K562 (cell line): ENCODE measurements around the gene LEMD1. TPM values are rescaled to one million over a fixed set of nuclear protein-coding genes. Genes with fewer than 3 reads are reported as not detected.

Experiments used
- ARID2 ChIP-seq: fragments of 450-650 bp; IDR thresholded peaks from 2 replicates; pipeline ENCODE4 v1.6.1; 2017; ENCODE audit warnings: antibody characterized with exemption, mild to moderate bottlenecking
- BRF1 ChIP-seq: IDR thresholded peaks from 3 replicates; pipeline ENCODE4 v1.6.1; 2011; ENCODE audit warnings: borderline replicate concordance, mild to moderate bottlenecking; ENCODE audit not compliant: insufficient read length; ENCODE audit errors: extremely low read depth
- CUX1 ChIP-seq: fragments of 200-800 bp; sonication (Bioruptor generic); IDR thresholded peaks from 2 replicates; pipeline ENCODE4 v1.6.1; 2016; ENCODE audit warnings: missing genetic modification characterization, missing compliant biosample characterization
- GATA2 ChIP-seq: sonication (generic); formaldehyde crosslinking; IDR thresholded peaks from 2 replicates; pipeline ENCODE4 v1.4.0; 2020; ENCODE audit warnings: mild to moderate bottlenecking, missing genetic modification reagents
- HIVEP1 ChIP-seq: fragments of 250-450 bp; sonication (Bioruptor Pico); IDR thresholded peaks from 2 replicates; pipeline ENCODE4 v1.4.0; 2020; ENCODE audit warnings: mild to moderate bottlenecking
- HMGXB4 ChIP-seq: sonication (generic); formaldehyde crosslinking; IDR thresholded peaks from 2 replicates; pipeline ENCODE4 v1.8.1; 2023; ENCODE audit warnings: mild to moderate bottlenecking, missing genetic modification reagents
- HOXB6 ChIP-seq: fragments of 250-450 bp; sonication (Bioruptor Pico); IDR thresholded peaks from 2 replicates; pipeline ENCODE4 v1.5.1; 2022; ENCODE audit warnings: mild to moderate bottlenecking, borderline replicate concordance
- JUND ChIP-seq, 2 experiments: IDR thresholded peaks; 2 replicates in 1 of 2; 3 replicates in 1 of 2; pipeline ENCODE4 v1.6.1; 2011; ENCODE audit warnings: borderline replicate concordance in 2 of 2, low read depth in 2 of 2, low read length in 2 of 2, improper control_type of control experiment in 1 of 2, missing biosample characterization in 1 of 2, missing genetic modification characterization in 1 of 2, missing genetic modification reagents in 1 of 2
- KLF6 ChIP-seq: fragments of 250-450 bp; sonication (Bioruptor Pico); IDR thresholded peaks from 2 replicates; pipeline ENCODE4 v1.4.0; 2020; ENCODE audit warnings: mild to moderate bottlenecking, moderate library complexity, borderline replicate concordance
- PTTG1 ChIP-seq: fragments of 450-650 bp; IDR thresholded peaks from 2 replicates; pipeline ENCODE4 v1.6.1; 2016; ENCODE audit warnings: low read depth, mild to moderate bottlenecking, missing genetic modification characterization, missing compliant biosample characterization
- RBM34 ChIP-seq: fragments of 200-400 bp; formaldehyde crosslinking; IDR thresholded peaks from 2 replicates; pipeline ENCODE4 v1.6.1; 2018; ENCODE audit warnings: low read length, borderline replicate concordance; ENCODE audit not compliant: insufficient read depth
- RFX7 ChIP-seq: fragments of 250-450 bp; sonication (Bioruptor Pico); IDR thresholded peaks from 2 replicates; pipeline ENCODE4 v1.5.1; 2021; ENCODE audit warnings: mild to moderate bottlenecking
- SIN3A ChIP-seq, 2 experiments: fragments of 150-350 bp in 1 of 2; IDR thresholded peaks; 2 replicates each; pipeline ENCODE4 v1.6.1; 2011 to 2016; ENCODE audit warnings: borderline replicate concordance in 2 of 2, low read depth in 2 of 2, low read length in 2 of 2, mild to moderate bottlenecking in 2 of 2, moderate library complexity in 2 of 2; ENCODE audit not compliant: control insufficient read depth in 1 of 2
- SP1 ChIP-seq: sonication (generic); formaldehyde crosslinking; IDR thresholded peaks from 2 replicates; pipeline ENCODE4 v1.8.1; 2022; ENCODE audit warnings: mild to moderate bottlenecking, missing genetic modification reagents
- ZNF644 ChIP-seq: fragments of 200-800 bp; sonication (Bioruptor generic); IDR thresholded peaks from 2 replicates; pipeline ENCODE4 v1.6.1; 2016; ENCODE audit warnings: low read depth, missing genetic modification characterization, missing compliant biosample characterization
- polyA plus RNA-seq, 8 experiments: library from polyadenylated mRNA; depleted of rRNA in 4 of 8; stranded (reverse) in 5 of 8; unstranded in 3 of 8; fragments of >200 nt; fragmentation: Nextera tagmentation in 2 of 8; fragmentation: Illumina TruSeq in 1 of 8; extraction: Ambion mirVana in 2 of 8; extraction: Trizol in 1 of 8; gene quantifications; 2 replicates each; pipeline versions ENCODE4 v1.2.1 to v1.2.3, GENCODE V29; 2011 to 2014; ENCODE audit warnings: inconsistent platforms in 1 of 8, missing spikeins in 1 of 8
- total RNA-seq, 7 experiments: library from RNA; depleted of rRNA in 6 of 7; stranded (reverse); fragments of >200 nt in 6 of 7; fragmentation: Illumina TruSeq in 2 of 7; extraction: Trizol in 2 of 7; gene quantifications; 2 replicates each; pipeline versions ENCODE4 v1.2.1 to v1.2.3, GENCODE V29; 2011 to 2021; ENCODE audit warnings: low replicate concordance in 1 of 7
- TF ChIP-seq, protein P1 (sequence below): fragments of 200-800 bp; sonication (Bioruptor generic); IDR thresholded peaks from 2 replicates; pipeline ENCODE4 v1.6.1; 2017; ENCODE audit warnings: missing genetic modification characterization, missing compliant biosample characterization
- TF ChIP-seq, protein P2 (sequence below): fragments of 450-650 bp; IDR thresholded peaks from 2 replicates; pipeline ENCODE4 v1.7.0; 2016; ENCODE audit warnings: borderline replicate concordance

Gene LEMD1
- total and polyA plus RNA-seq, 9 of the 15 experiments (the other 6 are each of a cell fraction or from before 2014, with no cell fraction given): 0.11 to 2.4 (median 0.57) TPM; not detected in 1

- TF ChIP-seq HMGXB4 (CRISPR knock-in tag) (no peak), HIVEP1 (CRISPR knock-in tag) (0 out of 2 replicates have a peak, but pooled peaks have one; percentile 20), BRF1 (no peak), ZNF644 (tag) (no peak), SIN3A (IDR thresholded peaks at IDR 0.05; ENCODE audit: borderline replicate concordance in 2 of 2, control insufficient read depth in 1 of 2, low read depth in 2 of 2, low read length in 2 of 2) (no peak), RBM34 (no peak), GATA2 (no peak), JUND (IDR thresholded peaks at IDR 0.05; ENCODE audit: borderline replicate concordance, low read depth, low read length) (0 out of 2 replicates have a peak, but pooled peaks have one; percentile 39), JUND (tag; IDR thresholded peaks at IDR 0.05; ENCODE audit: borderline replicate concordance, low read depth, low read length) (no peak; the same call in 2 of the 3 replicates), RFX7 (no peak), ARID2 (peak; percentile 43; the same call in 1 of the 2 replicates), KLF6 (CRISPR knock-in tag) (no peak), SP1 (CRISPR knock-in tag) (0 out of 2 replicates have a peak, but pooled peaks have one; percentile 24), HOXB6 (CRISPR knock-in tag) (no peak), PTTG1 (tag) (no peak), CUX1 (no peak)
- TF ChIP-seq, protein P1, sequence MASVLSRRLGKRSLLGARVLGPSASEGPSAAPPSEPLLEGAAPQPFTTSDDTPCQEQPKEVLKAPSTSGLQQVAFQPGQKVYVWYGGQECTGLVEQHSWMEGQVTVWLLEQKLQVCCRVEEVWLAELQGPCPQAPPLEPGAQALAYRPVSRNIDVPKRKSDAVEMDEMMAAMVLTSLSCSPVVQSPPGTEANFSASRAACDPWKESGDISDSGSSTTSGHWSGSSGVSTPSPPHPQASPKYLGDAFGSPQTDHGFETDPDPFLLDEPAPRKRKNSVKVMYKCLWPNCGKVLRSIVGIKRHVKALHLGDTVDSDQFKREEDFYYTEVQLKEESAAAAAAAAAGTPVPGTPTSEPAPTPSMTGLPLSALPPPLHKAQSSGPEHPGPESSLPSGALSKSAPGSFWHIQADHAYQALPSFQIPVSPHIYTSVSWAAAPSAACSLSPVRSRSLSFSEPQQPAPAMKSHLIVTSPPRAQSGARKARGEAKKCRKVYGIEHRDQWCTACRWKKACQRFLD (CRISPR knock-in tag): no peak
- TF ChIP-seq, protein P2, sequence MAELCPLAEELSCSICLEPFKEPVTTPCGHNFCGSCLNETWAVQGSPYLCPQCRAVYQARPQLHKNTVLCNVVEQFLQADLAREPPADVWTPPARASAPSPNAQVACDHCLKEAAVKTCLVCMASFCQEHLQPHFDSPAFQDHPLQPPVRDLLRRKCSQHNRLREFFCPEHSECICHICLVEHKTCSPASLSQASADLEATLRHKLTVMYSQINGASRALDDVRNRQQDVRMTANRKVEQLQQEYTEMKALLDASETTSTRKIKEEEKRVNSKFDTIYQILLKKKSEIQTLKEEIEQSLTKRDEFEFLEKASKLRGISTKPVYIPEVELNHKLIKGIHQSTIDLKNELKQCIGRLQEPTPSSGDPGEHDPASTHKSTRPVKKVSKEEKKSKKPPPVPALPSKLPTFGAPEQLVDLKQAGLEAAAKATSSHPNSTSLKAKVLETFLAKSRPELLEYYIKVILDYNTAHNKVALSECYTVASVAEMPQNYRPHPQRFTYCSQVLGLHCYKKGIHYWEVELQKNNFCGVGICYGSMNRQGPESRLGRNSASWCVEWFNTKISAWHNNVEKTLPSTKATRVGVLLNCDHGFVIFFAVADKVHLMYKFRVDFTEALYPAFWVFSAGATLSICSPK: no peak
Observed at GRCh38 chr1:205335692-205336091, 86.2 kb downstream of the LEMD1 start (continued).
